ENCODE results near the gene BANF2. TPM values are rescaled to one million over a fixed set of nuclear protein-coding genes. Genes with fewer than 3 reads are reported as not detected.
"Not testable (repeated sequence)": the region's sequence is repeated elsewhere in the genome, so short reads cannot be mapped to it uniquely, and the experiment has no call there.

Gene BANF2
- total RNA-seq, 2 experiments from 2014 or later: not detected

GRCh38 chr20:17775600-17775999 is 75.8 kb downstream of the BANF2 start:
- CTCF ChIA-PET: interaction anchor here (0.6 to 1.1 kb wide), 3 partner anchors 9 to 93 kb away, joined by 3 to 4 read pairs (median 4); partner anchors contain the start of gene RRBP1

GRCh38 chr20:17776551-17776950 is 76.8 kb downstream of the BANF2 start:
- Mint-ChIP-seq H3K9me3 (peaks cover 2% of the 10 kb centered on the region), H3K4me3 (no peak overlapping the region), H3K4me1 (no peaks in the 10 kb centered on the region), H3K36me3 (ENCODE audit: low read depth) (no peaks in the 10 kb centered on the region), H3K27ac (no peak overlapping the region), H3K27me3 (no peaks in the 10 kb centered on the region)
- DNase-seq: no peak
- CTCF ChIA-PET: no interaction called here
- POLR2A ChIA-PET: no interaction called here

More at GRCh38 chr20:17775600-17775999, 75.8 kb downstream of the BANF2 start:
- no peak for DNase-seq
- Mint-ChIP-seq H3K27me3 (no peaks in the 10 kb centered on the region), H3K4me1 (no peaks in the 10 kb centered on the region), H3K9me3 (peaks cover 2% of the 10 kb centered on the region), H3K27ac (no peak overlapping the region), H3K4me3 (no peak overlapping the region), H3K36me3 (ENCODE audit: low read depth) (no peaks in the 10 kb centered on the region)
- POLR2A ChIA-PET: no interaction called here

- DNase-seq; CTCF ChIA-PET; H3K4me1 Mint-ChIP-seq; POLR2A ChIA-PET; H3K36me3 Mint-ChIP-seq (ENCODE audit: low read depth); H3K27me3 Mint-ChIP-seq; H3K4me3 Mint-ChIP-seq; H3K27ac Mint-ChIP-seq; H3K9me3 Mint-ChIP-seq: not testable (repeated sequence)
These were observed 79.2 kb downstream of the BANF2 start for GRCh38 chr20:17779011-17779410.

GRCh38 chr20:17782768-17783167 is 83.0 kb downstream of the BANF2 start:
- Mint-ChIP-seq H3K4me1 (no peaks in the 10 kb centered on the region), H3K27me3 (no peaks in the 10 kb centered on the region), H3K4me3 (no peak overlapping the region), H3K9me3 (no peaks in the 10 kb centered on the region), H3K36me3 (ENCODE audit: low read depth) (no peaks in the 10 kb centered on the region), H3K27ac (no peak overlapping the region)
- POLR2A ChIA-PET: no interaction called here
- no peak for DNase-seq
- CTCF ChIA-PET: no interaction called here

GRCh38 chr20:17783671-17784070 is 83.9 kb downstream of the BANF2 start:
- no peaks in the 10 kb centered on the region for H3K4me1 Mint-ChIP-seq
- CTCF ChIA-PET: no interaction called here
- DNase-seq: no peak
- H3K27me3 Mint-ChIP-seq: peaks cover under 1% of the 10 kb centered on the region
- H3K4me3 Mint-ChIP-seq: no peak overlapping the region
- no peaks in the 10 kb centered on the region for H3K9me3 Mint-ChIP-seq
- H3K27ac Mint-ChIP-seq: no peak overlapping the region
- no peaks in the 10 kb centered on the region for H3K36me3 Mint-ChIP-seq (ENCODE audit: low read depth)
- POLR2A ChIA-PET: no interaction called here

GRCh38 chr20:17785007-17785406 is 85.2 kb downstream of the BANF2 start:
- H3K27me3 Mint-ChIP-seq: peaks cover 2% of the 10 kb centered on the region
- H3K4me3 Mint-ChIP-seq: no peak overlapping the region
- no peaks in the 10 kb centered on the region for H3K36me3 Mint-ChIP-seq (ENCODE audit: low read depth)
- no peak for DNase-seq
- H3K9me3 Mint-ChIP-seq: no peaks in the 10 kb centered on the region
- ChIA-PET POLR2A (no interaction called here), CTCF (interaction anchor here (0.6 kb wide), 1 partner anchor 9 kb away, joined by 4 read pairs; no protein-coding TSS in a partner anchor)
- H3K27ac Mint-ChIP-seq: no peak overlapping the region
- H3K4me1 Mint-ChIP-seq: no peaks in the 10 kb centered on the region

Other genes with a start within 250 kb of the BANF2 start
- gene BFSP1, start 168.6 kb upstream of the BANF2 start, total RNA-seq: 1 to 10 TPM; 2.0 to 2.2 TPM
- 10 to 100 TPM; 77.4 to 83.3 TPM for gene DSTN, start 129.9 kb upstream of the BANF2 start, total RNA-seq
- gene RRBP1, start 17.7 kb upstream of the BANF2 start, total RNA-seq: 10 to 100 TPM; 50.8 to 52.1 TPM

Measured in activated CD4-positive, alpha-beta T cell treated with anti-CD3 and anti-CD28 coated beads, Interleukin-2, amount 10 ng/mL, durations not matched to agents 7 days and 5 days (primary cell).